B cell (primary cell): Measurements from ENCODE around the gene TEDC1. TPM values are rescaled to one million over a fixed set of nuclear protein-coding genes. Genes with fewer than 3 reads are reported as not detected.
A peak's percentile ranks its signal among the peaks of the same experiment; 100 is the strongest.

Source experiments
- ATAC-seq: fragments of 200-7000 bp; cut with Tn5 transposase; one replicate; pipeline ENCODE4 v1.10.0; 2021; ENCODE audit warnings: low read depth, mild to moderate bottlenecking, moderate number of reproducible peaks, moderate library complexity
- CTCF ChIA-PET: fragments of 350-600 bp; sonication (Branson Sonifier 250); formaldehyde crosslinking; loops from one replicate; lab custom pipeline; 2021; ENCODE audit warnings: antibody characterized with exemption, inconsistent platforms; lab: Charles Lee
- POLR2A ChIA-PET: fragments of 350-600 bp; sonication (Branson Sonifier 250); formaldehyde crosslinking; loops from one replicate; lab custom pipeline; 2021; ENCODE audit warnings: antibody characterized with exemption; lab: Charles Lee
- DNase-seq: peaks from one replicate; pipeline ENCODE4 v3.0.0; 2013
- H2AFZ ChIP-seq: 2 replicates; pipeline ENCODE4 v1.6.1; 2012; ENCODE audit warnings: mild to moderate bottlenecking, low read depth, low read length; ENCODE audit not compliant: insufficient read depth, poor library complexity, severe bottlenecking
- H3K27ac ChIP-seq, 2 donors: 1 replicate in 1 of 2; 2 replicates in 1 of 2; pipeline ENCODE4 v1.5.1; 2012 to 2013; ENCODE audit warnings: low read length in 2 of 2, mild to moderate bottlenecking in 2 of 2, moderate library complexity in 1 of 2
- H3K27me3 ChIP-seq, 4 experiments: fragments of 200-600 bp in 1 of 4; sonication (generic) in 1 of 4; replicated peaks in 1 of 4; 1 replicate in 2 of 4; 2 replicates in 2 of 4; pipeline versions ENCODE4 v1.6.1 to v1.7.0; 2013 to 2016; ENCODE audit warnings: low read length in 3 of 4, mild to moderate bottlenecking in 2 of 4, mixed read lengths in 1 of 4, moderate library complexity in 1 of 4; ENCODE audit not compliant: insufficient read depth in 4 of 4, control insufficient read depth in 3 of 4; ENCODE audit errors: control extremely low read depth in 1 of 4
- H3K36me3 ChIP-seq, 2 experiments: replicated peaks in 1 of 2; 1 replicate in 1 of 2; 2 replicates in 1 of 2; pipeline versions ENCODE4 v1.6.1 to v1.7.1; 2013; ENCODE audit warnings: low read length in 1 of 2; ENCODE audit not compliant: insufficient read depth in 2 of 2, control insufficient read depth in 1 of 2; ENCODE audit errors: control extremely low read depth in 1 of 2, extremely low read depth in 1 of 2
- H3K4me1 ChIP-seq, 2 donors: fragments of 200-600 bp in 1 of 2; sonication (generic) in 1 of 2; 1 replicate in 1 of 2; 2 replicates in 1 of 2; pipeline versions ENCODE4 v1.5.1 to v1.6.1; 2013 to 2017; ENCODE audit warnings: low read length in 2 of 2; ENCODE audit not compliant: control insufficient read depth in 2 of 2, insufficient read depth in 2 of 2
- H3K4me2 ChIP-seq: replicated peaks from 2 replicates; pipeline ENCODE3; 2012; ENCODE audit warnings: mild to moderate bottlenecking, low read depth, low read length; ENCODE audit not compliant: poor library complexity, severe bottlenecking
- H3K4me3 ChIP-seq, 5 experiments: fragments of 200-600 bp in 1 of 5; sonication (generic) in 1 of 5; 1 replicate in 3 of 5; 2 replicates in 2 of 5; pipeline versions ENCODE4 v1.5.1 to v1.7.0; 2011 to 2016; ENCODE audit warnings: low read length in 4 of 5, mild to moderate bottlenecking in 4 of 5, low read depth in 2 of 5, control low read depth in 1 of 5, moderate library complexity in 1 of 5; ENCODE audit not compliant: insufficient read depth in 1 of 5; ENCODE audit errors: control extremely low read depth in 1 of 5, extremely low read depth in 1 of 5
- H3K79me2 ChIP-seq: fragments of 200-600 bp; sonication (generic); one replicate; pipeline ENCODE4 v1.6.0; 2016; ENCODE audit warnings: low read length; ENCODE audit not compliant: control insufficient read depth, insufficient read depth
- H3K9ac ChIP-seq: fragments of 200-600 bp; sonication (generic); 2 replicates; pipeline ENCODE4 v1.6.1; 2017; ENCODE audit warnings: mild to moderate bottlenecking, low read length, moderate library complexity
- H3K9me3 ChIP-seq, 3 donors: one replicate each; pipeline versions ENCODE4 v1.6.1 to v1.7.1; 2013; ENCODE audit warnings: low read length in 2 of 3; ENCODE audit not compliant: control insufficient read depth in 2 of 3, insufficient read depth in 1 of 3; ENCODE audit errors: control extremely low read depth in 1 of 3
- H4K20me1 ChIP-seq: 2 replicates; pipeline ENCODE4 v1.6.0; 2012; ENCODE audit warnings: mild to moderate bottlenecking, low read length; ENCODE audit not compliant: insufficient read depth, control insufficient read depth, poor library complexity, severe bottlenecking
- H3K27ac Mint-ChIP-seq: one replicate; pipeline ENCODE4 v1.8.0; 2021; ENCODE audit warnings: mixed read lengths
- H3K27me3 Mint-ChIP-seq: one replicate; pipeline ENCODE4 v1.8.0; 2021; ENCODE audit warnings: mixed read lengths
- H3K4me1 Mint-ChIP-seq: one replicate; pipeline ENCODE4 v1.8.0; 2021; ENCODE audit warnings: mixed read lengths
- H3K4me3 Mint-ChIP-seq: one replicate; pipeline ENCODE4 v1.8.0; 2021; ENCODE audit warnings: mixed read lengths
- H3K9me3 Mint-ChIP-seq: one replicate; pipeline ENCODE4 v1.8.0; 2022; ENCODE audit warnings: mixed read lengths; ENCODE audit not compliant: insufficient read depth
- EZH2 ChIP-seq: IDR thresholded peaks from 2 replicates; pipeline ENCODE4 v1.6.1; 2012; ENCODE audit warnings: borderline replicate concordance, low read depth, mild to moderate bottlenecking, moderate library complexity, low read length; ENCODE audit not compliant: insufficient read depth, poor library complexity, severe bottlenecking
- WGBS: methylation state at CpG from one replicate; pipeline ENCODE4 v1.1.5; 2013; ENCODE audit warnings: missing lambda C conversion rate; ENCODE audit not compliant: insufficient coverage; 5-methylcytosine and 5-hydroxymethylcytosine counted together
- intact Hi-C: fragments of 100-400 bp; cut with micrococcal nuclease; formaldehyde crosslinking; loops from one replicate; pipeline ENCODE4 v1.10.0; 2022
- polyA plus RNA-seq: library from polyadenylated mRNA; depleted of rRNA; stranded (reverse); fragments of >200 nt; gene quantifications from 2 replicates; pipeline ENCODE4 v1.2.3, GENCODE V29; 2012
- total RNA-seq, 2 donors: library from RNA; stranded (reverse); fragments of 120-200 nt in 1 of 2; gene quantifications; 1 replicate in 1 of 2; 2 replicates in 1 of 2; pipeline versions ENCODE4 v1.2.3 to v1.2.4, GENCODE V29; 2013 to 2022
- TF ChIP-seq, protein P1 (sequence below): fragments of 200-600 bp; IDR thresholded peaks from one replicate; pipeline ENCODE4 v1.8.0; 2022; ENCODE audit warnings: antibody characterized with exemption, mild to moderate bottlenecking

The TEDC1 gene
- total and polyA plus RNA-seq, 2 donors (not counting 1 experiment from before 2014, with no cell fraction given): 19.7 to 22.2 TPM

DNA sequence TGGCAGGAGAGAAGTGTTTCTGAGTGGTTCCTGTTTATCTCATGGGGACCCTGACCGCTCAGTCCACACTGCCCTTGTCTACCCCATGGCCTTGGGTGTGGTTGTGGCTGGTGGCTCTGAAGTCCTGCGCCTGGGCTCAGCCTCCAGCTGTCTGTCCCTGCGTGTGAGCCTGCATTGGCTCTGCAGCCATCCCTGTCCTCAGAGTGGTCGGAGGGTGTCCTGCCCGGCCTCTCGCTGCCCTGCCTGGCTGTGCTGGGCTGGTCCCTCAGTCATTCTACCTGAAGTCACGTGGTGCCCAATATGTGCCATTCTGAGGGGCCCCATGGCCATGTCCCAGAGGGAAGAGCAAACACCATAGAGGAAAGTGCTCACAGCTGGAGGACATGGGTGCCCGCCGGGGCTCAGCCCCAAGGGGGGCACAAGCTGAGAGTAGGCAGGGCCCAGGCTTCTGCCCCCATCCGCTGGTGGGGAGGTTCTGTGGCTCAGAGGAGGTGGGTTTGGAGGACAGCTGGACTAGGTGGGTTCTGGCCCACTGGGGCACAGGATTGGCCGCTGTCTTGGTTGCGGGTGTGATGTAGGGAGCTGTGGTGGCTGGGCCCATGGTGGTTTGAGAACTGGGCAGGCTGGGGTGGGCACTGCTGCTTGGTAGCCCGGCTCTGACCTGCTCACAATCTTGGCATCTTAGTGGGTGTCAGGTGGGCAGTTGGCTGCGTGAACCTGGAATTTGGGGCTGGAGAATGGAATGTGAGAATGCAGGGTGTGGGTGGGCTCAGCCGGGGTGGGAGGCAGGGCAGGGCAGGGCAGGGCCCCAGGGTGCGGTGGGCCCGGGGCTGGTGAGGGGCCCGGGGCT is 11.6 kb downstream of the TEDC1 start:
- ATAC-seq (no peak), DNase-seq (peak; percentile 31)
- POLR2A ChIA-PET: no interaction called here
- no peaks in the 10 kb centered on the region for H3K9me3 ChIP-seq
- no peaks in the 10 kb centered on the region for H3K4me1 ChIP-seq
- no peak overlapping the region for H2AFZ ChIP-seq
- Mint-ChIP-seq H3K9me3 (no peaks in the 10 kb centered on the region), H3K27ac (no peak overlapping the region), H3K4me3 (no peak overlapping the region), H3K4me1 (no peaks in the 10 kb centered on the region), H3K27me3 (peaks cover 9% of the 10 kb centered on the region)
- no peak for TF ChIP-seq EZH2
- TF ChIP-seq, protein P1, sequence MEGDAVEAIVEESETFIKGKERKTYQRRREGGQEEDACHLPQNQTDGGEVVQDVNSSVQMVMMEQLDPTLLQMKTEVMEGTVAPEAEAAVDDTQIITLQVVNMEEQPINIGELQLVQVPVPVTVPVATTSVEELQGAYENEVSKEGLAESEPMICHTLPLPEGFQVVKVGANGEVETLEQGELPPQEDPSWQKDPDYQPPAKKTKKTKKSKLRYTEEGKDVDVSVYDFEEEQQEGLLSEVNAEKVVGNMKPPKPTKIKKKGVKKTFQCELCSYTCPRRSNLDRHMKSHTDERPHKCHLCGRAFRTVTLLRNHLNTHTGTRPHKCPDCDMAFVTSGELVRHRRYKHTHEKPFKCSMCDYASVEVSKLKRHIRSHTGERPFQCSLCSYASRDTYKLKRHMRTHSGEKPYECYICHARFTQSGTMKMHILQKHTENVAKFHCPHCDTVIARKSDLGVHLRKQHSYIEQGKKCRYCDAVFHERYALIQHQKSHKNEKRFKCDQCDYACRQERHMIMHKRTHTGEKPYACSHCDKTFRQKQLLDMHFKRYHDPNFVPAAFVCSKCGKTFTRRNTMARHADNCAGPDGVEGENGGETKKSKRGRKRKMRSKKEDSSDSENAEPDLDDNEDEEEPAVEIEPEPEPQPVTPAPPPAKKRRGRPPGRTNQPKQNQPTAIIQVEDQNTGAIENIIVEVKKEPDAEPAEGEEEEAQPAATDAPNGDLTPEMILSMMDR: no peak
- no peak overlapping the region for H3K27ac ChIP-seq
- no peaks in the 10 kb centered on the region for H4K20me1 ChIP-seq
- no peaks in the 10 kb centered on the region for H3K27me3 ChIP-seq
- no peak overlapping the region for H3K4me2 ChIP-seq
- 84% methylated on average over 17 of the region's 18 CpGs for WGBS
- intact Hi-C loops: no loop called here
- CTCF ChIA-PET: no interaction called here
- H3K9ac ChIP-seq: no peak overlapping the region
- H3K4me3 ChIP-seq: no peak overlapping the region
- H3K79me2 ChIP-seq: no peaks in the 10 kb centered on the region
- no peaks in the 10 kb centered on the region for H3K36me3 ChIP-seq

DNA sequence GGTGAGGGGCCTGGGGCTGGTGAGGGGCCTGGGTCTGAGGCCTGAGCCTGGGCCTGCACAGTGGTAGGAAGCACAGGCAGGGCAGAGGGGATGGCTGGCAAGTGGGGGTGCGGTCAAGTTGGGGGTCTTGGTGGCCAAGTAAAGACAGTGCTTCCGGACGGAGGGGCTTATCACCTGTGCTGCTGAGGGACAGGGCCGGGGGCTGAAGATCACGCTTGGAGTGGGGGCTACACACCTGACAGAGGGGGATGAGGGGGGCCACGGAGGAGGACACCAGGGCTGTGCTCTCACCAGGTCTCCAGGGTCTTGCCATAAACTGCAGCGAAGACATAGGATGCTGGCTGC is 12.2 kb downstream of the TEDC1 start:
- TF ChIP-seq EZH2: no peak
- TF ChIP-seq, protein P1: no peak
- no peak overlapping the region for H3K4me3 Mint-ChIP-seq
- Histone ChIP-seq H3K27ac (no peak overlapping the region), H3K27me3 (peaks cover 0 to 5% (median 0%) of the 10 kb centered on the region in 4 experiments), H3K4me2 (no peak overlapping the region), H3K79me2 (no peaks in the 10 kb centered on the region), H3K4me1 (no peaks in the 10 kb centered on the region), H3K9ac (no peak overlapping the region), H3K9me3 (no peaks in the 10 kb centered on the region), H2AFZ (no peak overlapping the region), H3K36me3 (no peaks in the 10 kb centered on the region), H3K4me3 (no peak overlapping the region), H4K20me1 (no peaks in the 10 kb centered on the region)
- DNase-seq (peak; percentile 28), ATAC-seq (no peak)
- H3K27ac Mint-ChIP-seq: no peak overlapping the region
- ChIA-PET POLR2A (no interaction called here), CTCF (no interaction called here)
- no peaks in the 10 kb centered on the region for H3K9me3 Mint-ChIP-seq
- no peaks in the 10 kb centered on the region for H3K4me1 Mint-ChIP-seq
- WGBS: 95% methylated on average over 7 of the region's 7 CpGs
- H3K27me3 Mint-ChIP-seq: peaks cover 13% of the 10 kb centered on the region
- intact Hi-C loops: no loop called here
